Stimulated activated CD4-positive, alpha-beta T cell treated with anti-CD3 and anti-CD28 coated beads, Interleukin-1b, Interleukin-23, amount 100 ng/mL, for 48 hours (primary cell): ENCODE data around the gene EXOSC9.
"Not testable (repeated sequence)": the region's sequence is repeated elsewhere in the genome, so short reads cannot be mapped to it uniquely, and the experiment has no call there.

ENCODE experiments used
- DNase-seq: peaks from one replicate; pipeline ENCODE4 v3.0.0-alpha.2; 2020

Gene EXOSC9, protein sequence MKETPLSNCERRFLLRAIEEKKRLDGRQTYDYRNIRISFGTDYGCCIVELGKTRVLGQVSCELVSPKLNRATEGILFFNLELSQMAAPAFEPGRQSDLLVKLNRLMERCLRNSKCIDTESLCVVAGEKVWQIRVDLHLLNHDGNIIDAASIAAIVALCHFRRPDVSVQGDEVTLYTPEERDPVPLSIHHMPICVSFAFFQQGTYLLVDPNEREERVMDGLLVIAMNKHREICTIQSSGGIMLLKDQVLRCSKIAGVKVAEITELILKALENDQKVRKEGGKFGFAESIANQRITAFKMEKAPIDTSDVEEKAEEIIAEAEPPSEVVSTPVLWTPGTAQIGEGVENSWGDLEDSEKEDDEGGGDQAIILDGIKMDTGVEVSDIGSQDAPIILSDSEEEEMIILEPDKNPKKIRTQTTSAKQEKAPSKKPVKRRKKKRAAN

DNA sequence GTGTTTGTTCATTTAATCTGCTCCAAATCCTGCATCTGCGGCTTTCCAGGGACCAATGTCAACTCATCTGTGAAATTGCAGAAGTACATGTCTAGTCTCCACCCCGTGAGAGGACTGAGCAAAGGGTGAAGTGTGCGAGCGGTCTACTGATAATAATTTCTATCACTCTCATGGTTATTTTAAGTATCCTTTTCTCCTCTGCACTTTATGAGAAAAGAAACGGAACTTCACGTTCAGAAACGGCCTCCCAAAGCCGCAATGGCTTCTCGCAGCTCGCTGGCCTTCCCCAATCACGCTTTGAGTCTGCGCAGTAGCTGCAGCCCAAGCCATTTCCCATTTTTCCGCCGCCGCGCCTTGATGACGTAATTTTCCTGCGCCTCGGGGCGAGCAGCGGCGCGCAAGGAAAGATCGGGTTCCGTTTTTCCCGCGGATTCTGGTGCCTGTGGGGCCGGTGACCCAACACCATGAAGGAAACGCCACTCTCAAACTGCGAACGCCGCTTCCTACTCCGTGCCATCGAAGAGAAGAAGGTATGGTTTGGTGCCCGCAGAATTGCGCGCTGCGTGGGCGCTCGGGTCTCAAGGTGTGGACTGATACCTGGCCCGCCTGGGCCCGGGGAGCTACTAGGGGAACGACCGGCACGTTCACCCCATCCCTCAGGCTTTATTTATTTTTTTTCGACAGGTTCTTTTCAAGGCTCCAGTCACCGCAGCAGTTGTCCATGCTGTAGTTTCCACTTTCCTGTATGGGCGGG is at the start of gene EXOSC9:
Gene EXOSC9, plus strand, starts transcription at position 363 of the 754 bp plus-strand sequence. Its CDS starts 102 bp downstream, at position 465.
- DNase-seq, result peak; percentile 92

DNA sequence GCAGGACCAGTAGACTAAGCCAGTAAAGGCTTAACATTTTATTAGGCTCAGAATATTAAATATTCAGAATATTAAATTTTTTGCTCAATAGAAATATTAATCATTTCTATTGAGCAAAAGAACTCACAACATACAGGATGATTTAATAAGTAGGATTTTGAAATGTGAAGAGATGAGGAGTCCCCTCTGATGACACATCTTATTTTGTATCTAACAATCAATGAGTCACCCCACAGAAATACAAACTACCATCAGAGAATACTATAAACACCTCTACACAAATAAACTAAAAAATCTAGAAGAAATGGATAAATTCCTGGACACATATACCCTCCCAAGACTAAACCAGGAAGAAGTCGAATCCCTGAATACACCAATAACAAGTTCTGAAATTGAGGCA is 49.0 kb upstream of the EXOSC9 start:
- not testable (repeated sequence) for DNase-seq

DNA sequence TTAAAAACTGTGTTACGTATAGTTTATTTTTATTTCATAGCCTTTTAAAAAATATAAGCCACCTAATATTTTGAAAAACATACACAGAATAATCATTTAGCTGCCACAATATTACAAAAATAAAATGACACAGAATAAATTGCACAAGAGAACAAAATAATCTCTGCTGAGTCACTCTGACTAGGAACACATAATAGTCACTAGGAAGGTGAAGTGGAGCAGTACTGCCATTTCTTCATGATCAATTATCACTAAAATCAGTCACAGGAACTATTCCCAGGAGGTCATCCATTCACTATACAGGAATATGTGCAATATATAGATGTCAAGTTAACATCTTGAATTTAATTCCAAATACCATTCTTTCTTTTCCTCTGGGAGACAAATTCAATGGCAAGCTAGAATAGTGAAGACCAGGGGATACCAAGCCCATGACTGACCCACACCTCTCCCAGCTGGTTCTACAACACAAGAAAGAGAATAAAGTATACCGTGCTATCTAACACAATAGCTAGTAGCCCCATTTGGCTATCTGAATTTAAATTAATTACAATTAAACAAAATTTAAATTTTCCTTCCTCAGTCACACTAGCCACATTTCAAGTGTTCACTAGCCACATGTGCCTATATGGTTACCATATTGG is 42.1 kb upstream of the EXOSC9 start:
- DNase-seq, result no peak

DNA sequence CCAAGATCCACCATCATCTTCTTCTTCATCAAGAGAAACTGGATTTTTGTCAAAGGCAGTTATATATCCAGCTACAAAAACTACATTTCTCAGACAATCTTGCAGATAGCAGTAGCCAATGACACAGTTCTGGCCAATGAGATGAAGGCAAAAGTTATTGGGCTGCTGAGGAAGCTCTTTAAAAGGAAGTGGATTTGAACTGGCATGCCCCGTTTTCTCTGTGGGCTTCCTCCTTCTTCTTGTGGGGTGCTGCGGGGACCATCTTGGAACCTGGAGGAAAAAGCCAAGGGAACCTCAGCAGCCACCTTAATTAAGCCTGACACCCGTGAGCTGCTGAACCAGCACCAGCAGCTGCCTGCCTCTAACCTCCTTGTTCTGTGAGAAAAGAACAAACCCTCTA is 40.9 kb upstream of the EXOSC9 start:
- DNase-seq, result no peak

DNA sequence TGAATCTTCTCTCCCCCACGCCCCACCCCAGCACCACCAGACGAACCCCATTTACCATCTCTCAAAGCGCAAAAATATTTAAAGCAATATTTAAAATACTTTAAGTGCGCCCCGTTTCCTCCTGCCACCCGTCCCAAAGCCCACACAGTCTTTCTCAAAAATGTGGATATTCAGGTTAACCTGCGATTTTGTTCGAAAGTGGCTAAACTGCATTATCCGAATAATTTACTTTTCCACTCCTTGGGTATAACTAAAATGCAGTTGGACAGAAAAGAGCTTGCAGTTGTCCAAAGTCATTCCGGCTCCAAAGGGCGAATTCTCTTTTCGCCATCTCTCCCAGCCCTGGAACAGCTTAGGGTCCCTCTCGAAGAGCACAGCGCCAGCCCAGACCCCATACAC is 36.8 kb upstream of the EXOSC9 start:
- DNase-seq, result no peak

DNA sequence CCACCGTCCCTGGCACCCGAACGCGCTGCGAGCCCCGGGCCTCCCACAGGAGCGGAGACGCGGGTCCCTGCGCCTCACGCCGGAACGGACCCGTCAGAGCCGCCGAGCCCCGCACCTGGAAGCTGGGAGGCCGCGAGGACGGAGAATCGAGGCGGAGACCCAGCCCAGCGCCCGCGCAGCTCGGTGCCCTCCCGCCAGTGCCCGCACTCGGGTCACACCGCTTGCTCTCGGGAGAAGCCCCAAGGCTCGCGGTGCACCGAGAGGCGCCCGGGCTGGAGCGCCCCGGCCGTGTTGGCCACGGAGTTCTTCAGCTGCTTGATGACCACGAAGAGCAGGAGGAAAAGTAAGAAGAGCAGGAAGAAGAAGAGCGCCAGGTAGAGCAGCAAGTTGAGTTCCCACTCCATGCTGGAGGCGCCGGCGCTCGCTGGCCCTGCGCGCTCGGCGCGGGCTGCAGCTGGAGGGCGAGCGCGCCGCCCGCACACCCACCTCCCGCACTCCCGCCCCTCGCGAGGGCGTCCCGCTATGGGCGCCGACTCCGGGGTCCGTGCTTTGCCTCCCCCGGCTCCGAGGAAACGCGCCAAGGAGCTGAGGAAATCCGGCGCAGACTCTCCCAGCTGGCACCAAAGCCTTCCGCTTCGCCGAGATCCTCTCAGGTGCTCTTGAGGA is 36.3 kb upstream of the EXOSC9 start, which contains the start of gene SMIM43:
Gene SMIM43, minus strand, starts transcription at position 463 of the 666 bp plus-strand sequence. Its CDS starts 59 bp downstream, at position 404.
- DNase-seq, result no peak

DNA sequence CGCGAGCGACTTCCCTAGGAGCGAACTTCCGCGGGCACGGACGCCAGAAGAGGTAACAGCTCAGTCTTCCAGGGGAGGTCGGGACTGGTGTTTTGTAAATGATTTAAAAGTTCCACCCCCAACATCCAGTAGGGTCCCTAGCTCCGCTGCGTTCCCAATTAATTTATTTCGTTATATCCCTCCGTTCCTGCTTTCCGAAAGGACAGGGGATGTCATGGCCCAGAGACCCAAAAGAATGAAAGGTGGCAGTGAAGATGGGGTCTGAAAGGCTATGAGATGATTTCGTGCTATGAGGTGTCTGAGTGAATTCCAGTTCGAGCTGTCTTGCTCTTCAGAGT is 35.8 kb upstream of the EXOSC9 start:
- no peak for DNase-seq

DNA sequence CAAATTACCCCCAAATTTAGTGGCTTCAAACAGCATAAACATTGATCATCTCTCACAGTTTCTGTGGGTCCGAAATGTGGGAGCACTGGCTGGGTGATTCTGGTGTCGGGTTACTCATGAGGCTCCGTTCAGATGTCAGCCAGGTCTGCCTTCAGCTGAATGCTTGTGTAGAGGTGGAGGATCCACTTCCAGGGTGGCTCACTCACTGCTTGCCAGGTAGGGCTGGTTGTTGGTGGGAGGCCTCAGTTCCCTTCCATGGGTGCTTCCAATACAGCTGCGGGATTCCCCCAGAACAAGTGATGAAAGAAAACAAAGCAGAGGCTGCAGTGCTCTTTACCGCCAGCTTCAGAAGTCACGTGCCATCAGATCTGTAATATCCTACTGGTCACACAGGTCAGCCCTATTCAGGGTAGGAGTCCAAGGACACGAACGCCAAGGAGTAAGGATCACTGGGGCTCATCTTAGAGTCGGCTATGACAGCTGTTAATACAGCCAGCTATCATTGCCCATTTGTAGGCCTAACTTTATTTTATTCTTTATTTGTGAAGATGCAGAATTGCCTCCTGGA is 35.1 kb upstream of the EXOSC9 start:
- DNase-seq, result no peak

DNA sequence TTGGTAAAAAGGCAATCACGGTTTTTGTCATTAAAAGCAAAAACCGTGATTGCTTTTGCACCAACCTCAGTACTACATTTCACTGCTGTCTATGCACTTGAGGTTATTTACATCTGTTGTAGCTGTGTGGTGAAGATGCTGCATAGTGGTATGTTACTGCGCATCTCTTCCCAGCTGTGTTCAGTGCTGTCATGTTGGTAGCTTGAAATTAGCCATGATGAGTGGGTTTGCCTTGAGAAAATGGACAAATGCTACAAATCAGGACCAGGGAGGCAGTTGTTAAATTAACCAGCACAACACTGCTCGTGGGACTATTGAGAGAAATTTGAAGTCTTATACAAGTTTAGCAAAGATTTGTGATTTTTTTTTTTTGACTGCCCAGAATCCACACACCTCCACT is 34.0 kb upstream of the EXOSC9 start:
- no peak for DNase-seq

DNA sequence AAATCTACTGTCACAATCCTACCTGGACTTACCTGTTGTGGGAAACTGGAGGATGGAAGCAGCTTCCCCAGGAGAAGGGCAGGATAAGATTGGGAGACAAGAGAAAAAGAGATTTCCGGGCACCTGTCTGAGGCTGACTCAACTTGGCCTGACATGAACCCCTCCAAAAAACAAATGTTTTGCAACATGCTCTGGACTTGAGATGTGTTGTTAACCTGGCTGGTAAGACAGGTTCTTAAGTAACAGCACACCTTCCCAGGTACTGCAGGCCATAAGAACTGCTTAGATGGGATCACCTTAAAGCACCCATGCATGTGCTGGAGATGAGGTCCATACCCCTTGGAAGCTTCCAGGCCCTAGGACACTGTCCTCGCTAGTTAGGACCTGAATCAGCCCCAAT is 31.8 kb upstream of the EXOSC9 start:
- no peak for DNase-seq

DNA sequence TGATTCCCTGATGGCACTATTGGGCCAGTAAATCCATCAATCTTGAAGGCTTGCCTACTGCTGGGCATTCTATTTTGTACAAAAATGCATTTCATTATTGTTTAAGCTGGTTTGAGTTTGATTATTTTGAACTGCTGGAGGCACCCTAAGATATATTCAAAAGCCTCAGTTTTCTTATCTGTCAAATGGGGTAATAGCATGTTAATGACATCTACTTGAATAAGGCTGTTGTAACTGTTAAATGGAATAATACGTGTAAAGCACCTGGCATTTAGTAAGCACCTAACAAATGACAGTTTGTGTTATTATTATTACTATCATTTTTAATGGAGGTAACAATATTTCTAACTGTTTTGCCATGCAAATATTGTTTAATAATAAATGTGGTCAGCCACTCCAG is 29.3 kb upstream of the EXOSC9 start:
- DNase-seq, result no peak

DNA sequence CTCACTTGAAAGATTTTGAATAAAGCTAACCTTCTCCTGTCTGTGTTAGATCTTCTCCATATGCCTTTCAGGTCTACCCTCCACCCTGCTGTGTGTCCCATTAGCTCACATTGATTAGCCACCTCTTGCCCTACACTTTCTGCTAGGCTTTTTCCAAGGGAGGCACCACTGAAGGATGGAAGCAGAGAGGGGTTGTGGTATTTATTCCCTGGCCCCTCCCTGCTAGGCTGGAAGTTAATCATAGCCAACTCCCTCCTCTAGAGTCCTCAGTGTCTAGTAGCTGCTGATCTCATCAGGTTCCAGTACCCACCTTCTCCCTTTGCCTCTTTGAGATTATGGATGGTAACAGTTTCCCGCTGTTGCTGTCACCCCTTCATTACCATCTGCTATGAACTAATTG is 27.2 kb upstream of the EXOSC9 start:
- DNase-seq, result no peak

DNA sequence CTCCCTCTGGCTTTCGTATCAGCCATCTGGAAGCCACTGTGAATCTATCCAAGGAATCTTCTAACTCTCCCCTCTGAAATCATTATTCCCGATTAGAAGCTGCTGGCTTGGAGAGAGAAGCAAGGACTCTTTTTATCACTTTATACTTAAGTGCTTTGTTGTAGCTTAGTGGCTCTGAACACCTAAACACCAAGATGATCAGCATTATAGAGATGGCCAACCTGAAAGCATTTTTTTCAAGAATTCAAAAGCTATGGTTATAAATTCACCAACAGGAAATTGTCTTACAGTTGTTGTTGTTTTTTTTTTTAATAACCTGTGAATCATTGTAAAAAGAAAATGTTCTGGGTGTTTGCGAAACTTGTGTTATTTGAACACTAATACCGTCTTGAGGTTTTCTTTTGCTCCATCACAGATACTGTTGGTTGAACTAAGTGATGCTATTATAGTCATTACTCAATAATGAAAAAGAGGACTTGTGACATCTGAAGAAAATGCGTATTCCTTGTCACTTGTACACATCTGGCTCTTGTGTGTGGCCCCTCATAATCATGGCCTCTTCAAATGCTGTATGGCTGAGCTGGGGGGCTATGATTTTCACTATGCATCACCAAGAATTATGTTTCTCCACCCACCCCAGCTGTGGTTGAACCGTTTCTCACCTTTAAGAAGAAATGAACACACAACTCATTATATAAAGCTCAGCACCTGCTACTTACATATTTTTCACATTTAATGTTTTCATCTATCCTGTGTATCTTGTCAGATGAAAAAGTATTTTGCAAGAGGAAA is 24.3 kb upstream of the EXOSC9 start:
- DNase-seq, result no peak

DNA sequence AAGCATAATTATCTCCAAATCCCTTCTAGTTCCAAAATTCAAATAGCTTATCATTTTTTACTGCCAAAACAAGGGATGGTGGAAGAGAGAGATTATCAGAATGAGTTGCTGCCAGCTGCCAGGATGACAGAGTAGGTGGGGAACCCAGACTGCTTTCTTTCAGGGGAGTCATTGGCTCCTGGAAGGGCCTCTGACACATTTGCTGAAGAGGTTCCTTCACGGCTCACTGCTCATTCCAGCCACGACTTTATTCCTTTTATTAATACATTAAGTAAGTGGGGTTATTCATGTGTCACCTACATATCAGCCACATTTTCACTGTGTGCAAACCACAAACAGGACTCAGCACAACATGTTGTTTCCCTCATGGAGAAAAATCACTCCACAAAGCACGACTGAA is 23.5 kb upstream of the EXOSC9 start:
- no peak for DNase-seq

DNA sequence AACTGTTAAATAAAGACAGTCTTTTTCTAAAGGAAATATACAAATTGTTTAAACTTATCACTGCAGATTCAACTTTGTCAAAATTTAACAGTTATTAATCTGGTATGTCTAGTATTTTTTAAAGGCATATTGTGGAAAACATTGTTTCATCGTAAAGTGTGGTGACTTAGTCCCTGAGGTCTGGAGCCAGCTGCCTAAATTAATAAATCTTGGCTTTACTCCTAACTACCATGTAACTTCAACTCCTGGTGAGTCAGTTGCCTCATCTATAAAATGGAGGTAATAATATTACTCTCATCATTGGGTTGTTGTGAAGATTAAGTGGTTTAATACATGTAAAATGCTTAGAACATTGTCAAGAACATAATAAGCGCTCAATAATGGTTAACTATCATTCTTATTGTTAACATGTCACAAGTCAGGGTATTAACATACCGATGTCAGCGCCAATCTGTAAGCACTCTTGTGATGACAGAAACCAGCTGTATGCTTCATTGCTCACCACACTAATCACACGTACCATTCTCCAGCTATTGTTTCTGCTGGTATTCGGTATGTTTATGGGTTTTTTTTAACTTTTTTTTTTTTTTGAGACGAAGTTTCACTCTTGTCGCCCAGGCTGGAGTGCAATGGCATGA is 22.0 kb upstream of the EXOSC9 start:
- no peak for DNase-seq

DNA sequence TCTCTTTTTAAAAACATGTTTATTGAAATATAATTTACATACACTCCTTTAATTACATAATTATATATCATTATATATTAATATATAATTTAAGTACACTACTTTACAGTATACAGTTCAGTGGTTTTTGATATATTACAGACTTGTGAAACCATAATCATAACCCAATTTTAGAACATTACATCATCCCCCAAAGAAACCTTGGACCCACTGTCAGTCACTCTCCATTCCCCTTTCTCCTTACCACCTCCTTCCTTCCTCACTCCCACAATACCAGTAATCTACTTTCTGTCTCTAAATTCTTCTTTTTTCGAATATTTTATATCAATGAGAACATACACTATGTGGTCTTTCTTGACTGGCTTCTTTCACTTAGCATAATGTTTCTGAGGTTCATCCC is 17.9 kb upstream of the EXOSC9 start:
- DNase-seq, result no peak

DNA sequence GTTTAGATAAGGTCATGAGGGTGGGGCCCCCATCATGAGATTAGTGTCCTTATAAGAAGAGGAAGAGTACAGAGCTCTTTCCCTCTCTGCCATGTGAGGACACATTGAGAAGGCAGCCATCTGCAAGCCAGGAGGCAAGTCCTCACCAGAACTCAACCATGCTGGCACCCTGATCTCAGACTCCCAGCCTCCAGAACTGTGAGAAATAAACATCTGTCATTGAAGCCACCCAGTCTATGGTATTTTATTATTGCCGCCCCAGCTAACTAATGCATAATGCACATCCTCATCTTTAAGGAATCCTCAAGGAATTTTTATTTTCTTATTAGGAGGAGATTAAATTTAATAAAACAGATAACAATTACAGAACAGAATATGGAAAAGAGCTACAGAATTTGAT is 16.7 kb upstream of the EXOSC9 start:
- no peak for DNase-seq

DNA sequence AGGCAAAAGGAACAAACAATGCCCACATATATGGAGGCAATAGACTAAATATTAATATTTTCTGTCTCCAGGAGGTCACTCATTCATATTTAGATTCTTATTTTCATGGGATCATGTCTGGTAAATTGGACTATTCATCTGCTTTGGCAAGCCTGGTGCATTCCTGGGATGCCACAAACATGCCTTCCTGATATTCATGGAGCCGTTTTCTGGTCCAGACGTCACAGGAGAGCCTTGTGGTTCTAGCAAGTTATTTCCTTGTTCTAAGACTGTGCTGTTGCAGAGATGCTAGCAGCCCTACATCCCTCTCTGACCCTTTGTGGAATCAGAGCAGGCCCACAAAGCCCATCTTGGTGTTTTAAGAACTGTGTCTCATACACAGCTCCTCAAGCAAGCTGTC is 16.1 kb upstream of the EXOSC9 start:
- no peak for DNase-seq

DNA sequence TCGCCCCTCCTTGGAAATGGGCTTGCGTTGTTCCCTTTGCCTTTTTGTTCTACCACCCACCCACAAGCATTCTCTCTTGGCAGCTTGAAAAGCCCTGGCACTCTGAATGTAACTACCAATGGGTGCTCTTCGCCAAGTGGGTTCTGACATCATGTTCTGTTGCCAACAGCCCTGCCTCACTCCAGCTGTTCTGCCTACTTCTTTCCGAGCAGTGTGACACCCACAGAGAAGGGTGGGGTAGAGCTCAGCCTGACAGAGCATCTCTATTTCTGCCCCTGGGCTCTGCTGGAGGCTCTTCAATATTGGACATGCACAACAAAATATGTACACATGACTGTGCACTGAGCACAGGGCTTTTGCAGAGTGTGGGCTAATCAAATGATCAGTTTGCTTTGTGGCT is 15.6 kb upstream of the EXOSC9 start:
- no peak for DNase-seq

DNA sequence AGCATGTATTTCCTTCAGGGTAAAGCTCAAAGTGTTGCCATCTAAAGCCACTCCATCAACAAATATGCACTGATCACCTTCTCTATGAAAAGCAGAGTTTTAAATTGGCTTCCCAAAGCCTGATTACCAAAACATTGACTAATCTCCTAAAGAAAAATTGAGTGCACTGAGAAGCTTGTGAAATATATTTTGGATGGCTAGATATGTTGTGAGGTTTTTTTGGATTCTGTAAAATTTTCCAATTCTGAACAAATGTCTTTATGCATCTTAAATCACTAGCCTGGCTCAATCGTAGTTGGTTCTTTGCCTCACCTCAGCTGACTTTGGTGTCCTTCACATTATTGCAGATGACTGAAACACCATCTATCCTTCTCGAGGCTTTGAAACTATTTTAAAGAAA is 14.9 kb upstream of the EXOSC9 start:
- no peak for DNase-seq

DNA sequence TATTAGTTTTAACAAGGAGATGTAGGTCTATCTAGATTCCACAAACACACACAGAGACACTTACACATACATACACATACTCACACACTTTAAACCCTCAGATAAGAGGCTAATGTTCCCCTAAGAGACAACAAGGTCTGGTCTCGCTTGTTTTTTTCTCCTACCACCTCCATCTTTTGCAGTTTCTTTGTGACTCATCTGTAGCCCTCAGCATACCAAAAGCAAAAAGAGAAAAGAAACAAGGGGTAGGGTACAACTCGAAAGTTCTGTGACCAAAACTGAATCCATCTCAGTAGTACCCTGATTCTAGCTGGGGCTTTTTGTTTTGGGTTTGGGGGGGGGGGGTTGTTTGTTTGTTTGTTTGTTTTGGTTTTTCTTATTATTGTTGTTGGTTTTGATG is 12.2 kb upstream of the EXOSC9 start:
- DNase-seq, result no peak

DNA sequence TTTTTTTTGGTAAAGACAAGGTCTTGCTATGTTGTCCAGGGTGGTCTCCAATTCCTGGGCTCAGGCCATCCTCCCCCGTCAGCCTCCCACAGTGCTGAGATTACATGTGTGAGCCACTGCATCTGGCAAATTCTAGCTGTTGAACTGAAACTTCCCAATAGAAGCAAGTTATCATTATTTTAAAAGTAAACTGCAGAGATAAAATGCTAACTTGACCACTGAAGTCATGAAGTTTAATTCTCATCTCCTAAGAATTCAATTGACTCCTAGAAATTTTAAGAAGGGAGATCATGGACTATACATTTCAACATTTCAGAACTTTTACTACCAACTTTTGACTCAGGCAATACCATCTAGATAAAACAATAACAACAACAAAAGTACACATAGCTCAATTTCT is 11.7 kb upstream of the EXOSC9 start:
- no peak for DNase-seq
